IPS-NIHi11 (cell line): ENCODE data around the gene RAD51B.

Source experiments
- DNase-seq: peaks from one replicate; pipeline ENCODE4 v3.0.0; 2012; ENCODE audit warnings: mixed read lengths, low spot score

RAD51B gene

GRCh38 chr14:68619790-68620574 lies 800.4 kb downstream of the RAD51B start:
- DNase-seq: no peak

- no peak for DNase-seq
These were observed 802.1 kb downstream of the RAD51B start for GRCh38 chr14:68621400-68622365.

- no peak for DNase-seq
These were observed 803.3 kb downstream of the RAD51B start for GRCh38 chr14:68622856-68623255.

- no peak for DNase-seq
These were observed 803.7 kb downstream of the RAD51B start for GRCh38 chr14:68623307-68623706.

- no peak for DNase-seq
These were observed 804.2 kb downstream of the RAD51B start for GRCh38 chr14:68623826-68624225.

- DNase-seq: no peak
These were observed 805.1 kb downstream of the RAD51B start for GRCh38 chr14:68624541-68625220.

- no peak for DNase-seq
These were observed 805.9 kb downstream of the RAD51B start for GRCh38 chr14:68625366-68626090.

- no peak for DNase-seq
These were observed 806.8 kb downstream of the RAD51B start for GRCh38 chr14:68626386-68626785.

- no peak for DNase-seq
These were observed 807.7 kb downstream of the RAD51B start for GRCh38 chr14:68627050-68627867.

GRCh38 chr14:68627868-68628604 lies 808.5 kb downstream of the RAD51B start:
- DNase-seq: peak; percentile 96

GRCh38 chr14:68628605-68629310 lies 809.2 kb downstream of the RAD51B start:
- peak; percentile 48 for DNase-seq

GRCh38 chr14:68630081-68630571 lies 810.5 kb downstream of the RAD51B start:
- no peak for DNase-seq

- DNase-seq: no peak
These were observed 811.2 kb downstream of the RAD51B start for GRCh38 chr14:68630611-68631393.

GRCh38 chr14:68631394-68632053 lies 811.9 kb downstream of the RAD51B start:
- DNase-seq: no peak

- DNase-seq: no peak
These were observed 812.7 kb downstream of the RAD51B start for GRCh38 chr14:68632054-68632895.

- no peak for DNase-seq
These were observed 813.8 kb downstream of the RAD51B start for GRCh38 chr14:68633131-68633991.
